RWPE2 (cell line): Measurements from ENCODE around the gene YPEL1.

ENCODE experiments used
- ATAC-seq: fragments of 200-7000 bp; cut with Tn5 transposase; 3 replicates; pipeline ENCODE4 v1.9.1; 2021; ENCODE audit warnings: low read depth
- DNase-seq: peaks from one replicate; pipeline ENCODE4 v3.0.0-alpha.2; 2020; ENCODE audit warnings: low spot score
- H3K27ac ChIP-seq: fragments of 450-650 bp; 2 replicates; pipeline ENCODE4 v1.5.1; 2017; ENCODE audit warnings: mild to moderate bottlenecking; ENCODE audit not compliant: poor library complexity, severe bottlenecking
- H3K27me3 ChIP-seq: fragments of 250-450 bp; sonication (Bioruptor Pico); 2 replicates; pipeline ENCODE4 v1.5.1; 2021; ENCODE audit warnings: mild to moderate bottlenecking, moderate library complexity; ENCODE audit not compliant: insufficient read depth, poor library complexity, severe bottlenecking
- H3K36me3 ChIP-seq: fragments of 250-450 bp; sonication (Bioruptor Pico); 2 replicates; pipeline ENCODE4 v1.5.1; 2020; ENCODE audit warnings: low read depth, mild to moderate bottlenecking, moderate library complexity
- H3K4me1 ChIP-seq: fragments of 250-450 bp; sonication (Bioruptor Pico); 2 replicates; pipeline ENCODE4 v1.5.1; 2021; ENCODE audit warnings: mild to moderate bottlenecking, moderate library complexity; ENCODE audit not compliant: insufficient read depth, poor library complexity, severe bottlenecking
- H3K4me3 ChIP-seq: fragments of 250-450 bp; sonication (Bioruptor Pico); 2 replicates; pipeline ENCODE4 v1.5.1; 2021; ENCODE audit warnings: mild to moderate bottlenecking, moderate library complexity; ENCODE audit not compliant: severe bottlenecking
- H3K9me3 ChIP-seq: fragments of 250-450 bp; sonication (Bioruptor Pico); 2 replicates; pipeline ENCODE4 v1.5.1; 2021; ENCODE audit warnings: mild to moderate bottlenecking, moderate library complexity; ENCODE audit not compliant: severe bottlenecking
- CTCF ChIP-seq: fragments of 450-650 bp; IDR thresholded peaks from one replicate; pipeline ENCODE4 v1.5.1; 2017; ENCODE audit warnings: mild to moderate bottlenecking, moderate library complexity; ENCODE audit not compliant: poor library complexity, severe bottlenecking

Gene YPEL1

GRCh38 chr22:21686634-21687393 is 48.8 kb downstream of the YPEL1 start:
- Histone ChIP-seq H3K27ac (no peak overlapping the region), H3K27me3 (no peaks in the 10 kb centered on the region), H3K4me3 (no peak overlapping the region), H3K4me1 (peaks cover 10% of the 10 kb centered on the region), H3K9me3 (no peaks in the 10 kb centered on the region), H3K36me3 (peaks cover 32% of the 10 kb centered on the region)
- ATAC-seq (no peak), DNase-seq (no peak)
- TF ChIP-seq CTCF = no peak

GRCh38 chr22:21686193-21686608 is 49.4 kb downstream of the YPEL1 start:
- ATAC-seq (no peak), DNase-seq (no peak)
- Histone ChIP-seq H3K36me3 (peaks cover 32% of the 10 kb centered on the region), H3K9me3 (no peaks in the 10 kb centered on the region), H3K4me1 (peaks cover 10% of the 10 kb centered on the region), H3K4me3 (no peak overlapping the region), H3K27ac (no peak overlapping the region), H3K27me3 (no peaks in the 10 kb centered on the region)
- no peak for TF ChIP-seq CTCF

- ATAC-seq (no peak), DNase-seq (no peak)
- no peaks in the 10 kb centered on the region for H3K9me3 ChIP-seq
- H3K36me3 ChIP-seq = peaks cover 29% of the 10 kb centered on the region
- TF ChIP-seq CTCF = no peak
- H3K27ac ChIP-seq = no peak overlapping the region
- H3K27me3 ChIP-seq = no peaks in the 10 kb centered on the region
- no peak overlapping the region for H3K4me3 ChIP-seq
- peaks cover 10% of the 10 kb centered on the region for H3K4me1 ChIP-seq
Measured at GRCh38 chr22:21685164-21685513, 50.5 kb downstream of the YPEL1 start.

- Histone ChIP-seq H3K4me3 (no peak overlapping the region), H3K36me3 (peaks cover 29% of the 10 kb centered on the region), H3K9me3 (no peaks in the 10 kb centered on the region), H3K4me1 (peaks cover 10% of the 10 kb centered on the region), H3K27ac (no peak overlapping the region), H3K27me3 (no peaks in the 10 kb centered on the region)
- DNase-seq (no peak), ATAC-seq (no peak)
- no peak for TF ChIP-seq CTCF
Measured at GRCh38 chr22:21684492-21685163, 51.0 kb downstream of the YPEL1 start.

GRCh38 chr22:21683401-21683811 is 52.2 kb downstream of the YPEL1 start:
- DNase-seq = no peak
- peaks cover 8% of the 10 kb centered on the region for H3K4me1 ChIP-seq
- no peak overlapping the region for H3K4me3 ChIP-seq
- no peaks in the 10 kb centered on the region for H3K9me3 ChIP-seq
- H3K27ac ChIP-seq = no peak overlapping the region
- no peak for ATAC-seq
- H3K27me3 ChIP-seq = no peaks in the 10 kb centered on the region
- peaks cover 24% of the 10 kb centered on the region for H3K36me3 ChIP-seq
- no peak for TF ChIP-seq CTCF
